Left renal pelvis (tissue), 4 donors: Measurements from ENCODE around the gene KLF6. TPM values are rescaled to one million over a fixed set of nuclear protein-coding genes. Genes with fewer than 3 reads are reported as not detected.
"Not testable (repeated sequence)": the region's sequence is repeated elsewhere in the genome, so short reads cannot be mapped to it uniquely, and the experiment has no call there.

ENCODE experiments used
- DNase-seq, 4 donors: peaks; one replicate each; pipeline ENCODE4 v3.0.0-alpha.2; 2013; ENCODE audit warnings: low read depth in 4 of 4, low spot score in 3 of 4
- polyA plus RNA-seq, 4 donors: library from polyadenylated mRNA; unstranded; fragments of 120-200 nt; gene quantifications; one replicate each; pipeline ENCODE4 v1.2.1, GENCODE V29; 2013; ENCODE audit not compliant: insufficient read length in 4 of 4

KLF6 gene
- polyA plus RNA-seq, 4 donors, result 43.5 to 177 (median 51.0) TPM

DNA sequence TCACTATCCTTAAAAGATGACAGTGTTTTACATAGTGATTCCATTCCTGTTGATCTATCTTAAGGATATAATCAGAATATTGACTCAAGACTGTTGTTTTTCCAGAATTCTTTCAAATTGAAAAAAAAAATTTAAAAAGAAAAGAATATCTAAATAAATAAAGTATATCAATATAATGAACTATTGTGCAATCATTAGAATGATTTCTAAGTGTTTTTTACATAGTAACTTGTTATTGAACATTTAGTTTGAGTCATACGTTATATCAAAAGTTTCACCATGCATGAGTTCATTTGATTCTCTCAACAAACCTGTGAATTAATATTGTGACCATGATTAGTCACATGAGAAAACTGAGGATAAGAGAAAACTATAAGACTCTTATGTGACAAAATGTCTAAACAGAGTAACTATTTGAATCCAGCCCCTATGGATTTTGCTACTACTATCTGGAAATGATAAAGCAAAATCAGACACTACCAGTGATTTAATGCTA lies 46.1 kb downstream of the KLF6 start:
- no peak for DNase-seq

DNA sequence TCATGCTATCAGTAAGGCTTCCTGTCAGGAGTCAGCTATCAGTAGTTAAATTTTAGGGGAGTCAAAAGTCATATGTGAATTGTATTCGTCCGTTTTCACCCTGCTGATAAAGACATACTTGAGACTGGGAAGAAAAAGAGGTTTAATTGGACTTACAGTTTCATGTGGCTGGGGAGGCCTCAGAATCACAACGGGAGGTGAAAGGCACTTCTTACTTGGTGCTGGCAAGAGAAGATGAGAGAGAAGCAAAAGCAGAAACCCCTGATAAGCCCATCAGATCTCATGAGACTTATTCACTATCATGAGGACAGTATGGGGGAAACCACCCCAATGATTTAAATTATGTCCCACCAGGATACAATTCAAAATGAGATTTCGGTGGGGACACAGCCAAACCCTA lies 47.1 kb downstream of the KLF6 start:
- no peak for DNase-seq

DNA sequence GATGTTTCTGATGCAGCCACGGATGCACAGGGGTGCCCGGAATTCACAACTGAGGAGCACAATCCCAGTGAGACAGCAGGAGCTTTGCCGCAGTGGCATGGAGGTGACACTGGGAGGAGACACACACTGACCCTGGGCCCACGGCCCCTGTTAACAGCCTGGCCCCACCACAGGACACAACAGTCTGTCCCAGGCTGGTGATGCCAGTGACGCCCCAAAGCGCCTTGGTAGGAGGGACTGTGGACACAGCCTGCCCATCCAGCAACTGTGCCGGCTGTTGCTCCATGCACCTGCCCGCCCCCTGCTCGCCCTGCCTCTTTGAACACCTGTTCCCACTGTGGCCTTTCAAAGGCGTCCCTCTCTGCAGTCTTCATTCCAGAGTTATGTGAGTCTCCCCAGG lies 49.8 kb downstream of the KLF6 start:
- no peak for DNase-seq

DNA sequence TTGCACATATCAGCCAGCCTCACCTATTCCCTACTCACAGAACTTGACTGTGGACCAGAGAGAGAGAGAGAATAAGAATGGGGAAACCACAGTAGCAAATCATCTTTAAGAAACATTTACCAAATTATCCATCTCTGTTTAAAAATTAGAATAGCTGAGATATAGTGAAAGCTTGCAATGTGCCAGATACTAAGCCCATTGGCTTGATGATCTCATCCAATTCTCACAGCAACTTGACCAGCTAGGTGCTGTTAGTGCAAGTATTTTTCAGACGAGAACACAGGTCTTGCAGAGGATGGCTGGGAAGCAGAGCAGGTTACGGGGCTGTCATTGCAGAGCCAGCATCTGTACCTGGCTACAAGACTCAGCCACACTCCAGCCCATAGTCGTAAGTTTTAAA lies 50.9 kb downstream of the KLF6 start:
- no peak for DNase-seq

DNA sequence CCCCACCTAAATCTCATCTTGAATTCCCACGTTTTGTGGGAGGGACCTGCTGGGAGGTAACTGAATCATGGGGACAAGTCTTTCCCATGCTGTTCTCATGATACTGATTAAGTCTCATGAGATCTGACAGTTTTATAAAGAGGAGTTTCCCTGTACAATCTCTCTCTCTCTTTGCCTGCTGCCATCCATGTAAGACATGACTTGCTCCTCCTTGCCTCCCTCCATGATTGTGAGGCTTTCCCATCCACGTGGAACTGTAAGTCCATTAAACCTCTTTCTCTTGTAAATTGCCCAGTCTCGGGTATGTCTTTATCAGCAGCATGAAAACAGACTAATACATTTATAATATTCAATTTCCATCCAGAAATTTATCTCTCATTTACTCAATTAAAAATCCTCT lies 52.8 kb downstream of the KLF6 start:
- DNase-seq, result not testable (repeated sequence)

DNA sequence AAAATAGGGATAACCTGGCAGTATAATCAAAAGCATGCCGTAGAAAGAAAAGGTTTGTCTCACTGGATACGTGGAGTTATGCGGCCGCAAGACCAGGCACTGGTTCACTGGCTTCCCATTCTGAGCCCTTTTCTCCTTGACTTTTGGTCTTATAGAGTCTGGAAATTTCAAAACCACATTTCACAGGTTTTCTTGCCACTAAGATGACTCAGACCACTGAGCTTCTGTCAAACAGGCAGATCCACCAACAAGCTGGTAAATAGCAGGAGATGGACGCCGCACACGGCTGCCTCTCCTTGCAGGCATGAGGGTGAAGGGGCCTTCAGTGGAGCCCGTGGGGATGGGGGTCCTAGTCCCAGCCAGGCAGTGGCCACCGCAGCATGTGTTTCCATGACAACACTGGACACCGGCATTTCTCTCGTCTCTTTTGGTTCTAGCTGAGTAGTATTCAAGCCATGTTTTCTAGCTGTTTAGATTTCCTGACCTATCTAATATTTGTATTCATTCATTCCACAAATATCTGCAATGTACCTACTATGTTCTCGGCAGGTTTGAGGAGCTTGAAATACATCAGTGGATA lies 55.5 kb downstream of the KLF6 start:
- DNase-seq, result no peak

DNA sequence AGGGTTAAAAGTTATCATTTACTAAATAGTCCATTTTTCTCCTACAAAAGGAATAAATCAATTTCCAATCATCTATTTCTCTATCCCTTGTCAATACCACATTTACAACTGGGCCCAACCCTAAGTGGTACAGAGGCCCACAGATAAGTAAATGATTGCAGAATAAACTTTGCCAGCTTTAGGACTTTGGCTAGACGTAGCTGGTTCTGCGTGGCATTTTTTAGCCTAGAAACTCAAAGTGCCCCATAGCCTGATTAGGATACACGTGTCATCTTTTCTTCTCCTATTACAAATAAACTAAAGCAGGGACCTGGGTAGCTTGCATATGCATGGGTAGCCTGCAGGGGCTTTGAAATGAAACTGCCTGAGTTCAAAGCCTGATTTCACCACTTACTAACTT lies 56.4 kb downstream of the KLF6 start:
- DNase-seq, result no peak

DNA sequence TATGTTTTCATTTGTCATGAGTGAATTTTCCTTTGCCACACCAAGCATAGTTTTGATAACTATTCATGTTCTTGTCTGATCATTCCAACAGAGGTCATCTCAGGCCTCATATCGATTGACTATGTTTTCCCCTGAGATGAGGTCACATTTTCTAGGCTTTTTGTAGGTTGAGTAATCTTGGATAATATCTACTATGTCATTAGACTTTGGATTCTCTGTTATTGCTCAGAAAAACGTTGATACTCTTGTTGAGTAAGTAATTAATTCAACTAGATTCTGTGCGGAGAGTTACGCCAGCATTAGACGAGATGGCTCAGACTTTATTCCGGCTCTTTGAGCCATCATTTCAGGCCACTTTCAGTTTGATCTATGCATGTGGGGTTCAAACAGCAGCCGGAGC lies 57.7 kb downstream of the KLF6 start:
- no peak for DNase-seq
